ENCODE results near the gene SALL2.

Gene SALL2

GRCh38 chr14:21528381-21529348 is 2.5 kb upstream of the SALL2 start:
- in situ Hi-C loops (cut with MboI; ENCODE audit: low sequenced_read_pairs, unreplicated experiment), result no loop called here
- no peak for DNase-seq (ENCODE audit: low spot score)

GRCh38 chr14:21527318-21527679 is 1.2 kb upstream of the SALL2 start:
- DNase-seq (ENCODE audit: low spot score), result no peak
- in situ Hi-C loops (cut with MboI; ENCODE audit: low sequenced_read_pairs, unreplicated experiment), result no loop called here
- TF ChIP-seq CTCF (IDR thresholded peaks at IDR 0.05; ENCODE audit: borderline replicate concordance, control extremely low read depth, extremely low read depth, insufficient read depth, missing control alignments), result no peak

More at GRCh38 chr14:21528381-21529348, 2.5 kb upstream of the SALL2 start:
- TF ChIP-seq CTCF (IDR thresholded peaks at IDR 0.05; ENCODE audit: borderline replicate concordance, control extremely low read depth, extremely low read depth, insufficient read depth, missing control alignments), result no peak

GRCh38 chr14:21526672-21527317 is 649 bp upstream of the SALL2 start:
- no peak for TF ChIP-seq CTCF (IDR thresholded peaks at IDR 0.05; ENCODE audit: borderline replicate concordance, control extremely low read depth, extremely low read depth, insufficient read depth, missing control alignments)
- DNase-seq (ENCODE audit: low spot score), result no peak
- in situ Hi-C loops (cut with MboI; ENCODE audit: low sequenced_read_pairs, unreplicated experiment), result no loop called here

- TF ChIP-seq CTCF (IDR thresholded peaks at IDR 0.05; ENCODE audit: borderline replicate concordance, control extremely low read depth, extremely low read depth, insufficient read depth, missing control alignments), result no peak
- no peak for DNase-seq (ENCODE audit: low spot score)
- in situ Hi-C loops (cut with MboI; ENCODE audit: low sequenced_read_pairs, unreplicated experiment), result no loop called here
These were observed 580 bp downstream of the SALL2 start for GRCh38 chr14:21525571-21525961.

- no peak for DNase-seq (ENCODE audit: low spot score)
- no peak for TF ChIP-seq CTCF (IDR thresholded peaks at IDR 0.05; ENCODE audit: borderline replicate concordance, control extremely low read depth, extremely low read depth, insufficient read depth, missing control alignments)
- in situ Hi-C loops (cut with MboI; ENCODE audit: low sequenced_read_pairs, unreplicated experiment), result no loop called here
These were observed 1.3 kb downstream of the SALL2 start for GRCh38 chr14:21524575-21525490.

GRCh38 chr14:21523203-21523602 is 2.9 kb downstream of the SALL2 start:
- in situ Hi-C loops (cut with MboI; ENCODE audit: low sequenced_read_pairs, unreplicated experiment), result no loop called here
- TF ChIP-seq CTCF (IDR thresholded peaks at IDR 0.05; ENCODE audit: borderline replicate concordance, control extremely low read depth, extremely low read depth, insufficient read depth, missing control alignments), result no peak
- no peak for DNase-seq (ENCODE audit: low spot score)

Measured in GM13976 (cell line).